Spleen (tissue), 7 donors: ENCODE results near the gene NDUFS4.
"Not testable (repeated sequence)": the region's sequence is repeated elsewhere in the genome, so short reads cannot be mapped to it uniquely, and the experiment has no call there.

Source experiments
- CTCF ChIP-seq, 11 experiments: fragments of 200-600 bp in 7 of 11; fragments of 450-650 bp in 4 of 11; sonication (generic) in 4 of 11; IDR thresholded peaks in 8 of 11; conservative IDR thresholded peaks in 3 of 11; 1 replicate in 7 of 11; 2 replicates in 4 of 11; pipeline versions ENCODE4 v1.4.0 to v1.8.0; 2016 to 2021; ENCODE audit warnings: antibody characterized with exemption in 11 of 11, inconsistent platforms in 4 of 11, mild to moderate bottlenecking in 1 of 11
- POLR2A ChIP-seq, 3 donors: fragments of 450-650 bp; IDR thresholded peaks; one replicate each; pipeline ENCODE4 v1.5.1; 2017; ENCODE audit warnings: antibody characterized with exemption in 3 of 3, mild to moderate bottlenecking in 1 of 3
- donor health status: DM: no; HTN: no; CAD: no; lungs with moderate emphysema.
- donor health status: DM: no; HTN: no; CAD: no.
- donor health status: DM: no; HTN: no; CAD: no.

DNA sequence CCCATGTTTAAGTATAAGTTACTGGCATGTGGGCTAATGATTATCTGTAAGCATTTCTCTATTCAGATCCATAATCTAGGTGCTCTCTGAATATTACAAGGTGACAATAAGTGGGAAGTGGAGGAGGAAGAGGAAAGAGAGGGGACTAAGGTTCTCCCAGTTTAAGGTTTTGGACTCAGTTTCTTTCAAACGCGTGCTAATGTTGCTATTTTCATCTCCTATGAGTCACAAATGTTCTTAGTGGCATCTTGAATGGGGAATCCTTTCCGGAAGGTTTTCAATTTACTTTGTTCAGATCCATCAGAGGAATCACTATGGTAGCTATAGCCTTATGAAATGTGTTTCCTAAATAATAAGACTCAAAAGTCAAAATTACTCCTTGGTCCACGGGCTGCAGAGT, 48.5 kb downstream of the NDUFS4 start:
- TF ChIP-seq POLR2A (IDR thresholded peaks at IDR 0.05); CTCF (IDR thresholded peaks at IDR 0.05 in 8 of 11, conservative IDR thresholded peaks at IDR 0.05 in 3 of 11): not testable (repeated sequence)
